ENCODE data around the gene FMNL3.

- TF ChIP-seq POLR2A (IDR thresholded peaks at IDR 0.05) (no peak), POLR2AphosphoS5 (IDR thresholded peaks at IDR 0.05) (no peak)
- TF ChIP-seq, protein P1, sequence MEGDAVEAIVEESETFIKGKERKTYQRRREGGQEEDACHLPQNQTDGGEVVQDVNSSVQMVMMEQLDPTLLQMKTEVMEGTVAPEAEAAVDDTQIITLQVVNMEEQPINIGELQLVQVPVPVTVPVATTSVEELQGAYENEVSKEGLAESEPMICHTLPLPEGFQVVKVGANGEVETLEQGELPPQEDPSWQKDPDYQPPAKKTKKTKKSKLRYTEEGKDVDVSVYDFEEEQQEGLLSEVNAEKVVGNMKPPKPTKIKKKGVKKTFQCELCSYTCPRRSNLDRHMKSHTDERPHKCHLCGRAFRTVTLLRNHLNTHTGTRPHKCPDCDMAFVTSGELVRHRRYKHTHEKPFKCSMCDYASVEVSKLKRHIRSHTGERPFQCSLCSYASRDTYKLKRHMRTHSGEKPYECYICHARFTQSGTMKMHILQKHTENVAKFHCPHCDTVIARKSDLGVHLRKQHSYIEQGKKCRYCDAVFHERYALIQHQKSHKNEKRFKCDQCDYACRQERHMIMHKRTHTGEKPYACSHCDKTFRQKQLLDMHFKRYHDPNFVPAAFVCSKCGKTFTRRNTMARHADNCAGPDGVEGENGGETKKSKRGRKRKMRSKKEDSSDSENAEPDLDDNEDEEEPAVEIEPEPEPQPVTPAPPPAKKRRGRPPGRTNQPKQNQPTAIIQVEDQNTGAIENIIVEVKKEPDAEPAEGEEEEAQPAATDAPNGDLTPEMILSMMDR (IDR thresholded peaks at IDR 0.05) = no peak
Measured at GRCh38 chr12:49697808-49698207, 9.4 kb downstream of the FMNL3 start.
